HCT116 (cell line): ENCODE data around the gene ACTA2. TPM values are rescaled to one million over a fixed set of nuclear protein-coding genes. Genes with fewer than 3 reads are reported as not detected.

ENCODE experiments used
- ATAC-seq: fragments of 200-7000 bp; cut with Tn5 transposase; 2 replicates; pipeline ENCODE4 v1.9.1; 2020; ENCODE audit warnings: mild to moderate bottlenecking, moderate library complexity
- Bru-seq: library from RNA; stranded (reverse); fragments of 400-500 nt; gene quantifications from one replicate; lab custom pipeline; 2021; lab: Mats Ljungman, UMichigan
- BruChase-seq, 2 experiments: library from RNA; stranded (reverse); fragments of 400-500 nt; gene quantifications; one replicate each; lab custom pipeline; 2021; lab: Mats Ljungman, UMichigan
- BruUV-seq: library from RNA; stranded (reverse); fragments of 400-500 nt; replicated peaks from 2 replicates; lab custom pipeline; 2021; lab: Mats Ljungman, UMichigan
- CTCF ChIA-PET: fragments of 300-600 bp; sonication (Branson Sonifier 250); formaldehyde crosslinking; loops from one replicate; lab custom pipeline; 2021; ENCODE audit warnings: antibody characterized with exemption; lab: Charles Lee
- POLR2A ChIA-PET: fragments of 300-600, 350-600 bp; sonication (Branson Sonifier 250); formaldehyde crosslinking; loops from one replicate; lab custom pipeline; 2021; ENCODE audit warnings: antibody characterized with exemption; lab: Charles Lee
- RAD21 ChIA-PET, 2 experiments: fragments of 300-600 bp; sonication (Branson Sonifier 250); formaldehyde crosslinking; loops; one replicate each; lab custom pipeline; 2023; ENCODE audit warnings: low total read pairs in 2 of 2; ENCODE audit not compliant: uncharacterized antibody in 2 of 2, unreplicated experiment in 2 of 2, low non-redundant PET in 1 of 2; lab: Charles Lee
- DNase-seq: peaks from one replicate; pipeline ENCODE4 v3.0.0-alpha.2; 2010; ENCODE audit warnings: low read depth, low spot score
- H2AFZ ChIP-seq: fragments of 200-600 bp; shearing (Covaris generic), sonication (generic); 2 replicates; pipeline ENCODE4 v1.6.1; 2017; ENCODE audit warnings: low read depth, mixed run types, mixed read lengths, antibody characterized with exemption, low read length; ENCODE audit not compliant: poor library complexity, severe bottlenecking
- H3K27ac ChIP-seq: 2 replicates; pipeline ENCODE4 v1.5.1; 2012; ENCODE audit warnings: low read depth, low read length
- H3K27me3 ChIP-seq: fragments of 200-600 bp; sonication (generic); 2 replicates; pipeline ENCODE4 v1.6.1; 2016; ENCODE audit warnings: mixed run types, low read length, mixed read lengths; ENCODE audit not compliant: insufficient read depth
- H3K36me3 ChIP-seq, 2 experiments: fragments of 200-500 bp in 1 of 2; fragments of 200-600 bp in 1 of 2; sonication (Bioruptor generic) in 1 of 2; sonication (generic) in 1 of 2; 2 replicates each; pipeline versions ENCODE4 v1.5.1 to v1.6.1; 2014 to 2016; ENCODE audit warnings: low read length in 2 of 2, inconsistent platforms in 1 of 2, mixed read lengths in 1 of 2, mixed run types in 1 of 2; ENCODE audit not compliant: insufficient read depth in 2 of 2, control insufficient read depth in 1 of 2
- H3K4me1 ChIP-seq, 2 experiments: fragments of 200-600 bp in 1 of 2; sonication (generic) in 1 of 2; 2 replicates each; pipeline versions ENCODE4 v1.5.1 to v1.6.1; 2012 to 2017; ENCODE audit warnings: low read length in 2 of 2, inconsistent platforms in 1 of 2, mild to moderate bottlenecking in 1 of 2, mixed read lengths in 1 of 2, mixed run types in 1 of 2, moderate library complexity in 1 of 2; ENCODE audit not compliant: insufficient read depth in 2 of 2, control insufficient read depth in 1 of 2
- H3K4me2 ChIP-seq: fragments of 200-600 bp; sonication (generic); 2 replicates; pipeline ENCODE4 v1.6.1; 2017; ENCODE audit warnings: mixed run types, low read length, mixed read lengths
- H3K4me3 ChIP-seq, 2 experiments: fragments of 200-600 bp in 1 of 2; sonication (generic) in 1 of 2; replicated peaks in 1 of 2; 2 replicates each; pipeline ENCODE4 v1.5.1; 2011 to 2016; ENCODE audit warnings: low read length in 2 of 2, control low read depth in 1 of 2, low read depth in 1 of 2, mild to moderate bottlenecking in 1 of 2, mixed read lengths in 1 of 2, mixed run types in 1 of 2
- H3K79me2 ChIP-seq: fragments of 200-600 bp; sonication (generic); 2 replicates; pipeline ENCODE4 v1.6.1; 2017; ENCODE audit warnings: mild to moderate bottlenecking, mixed run types, low read length, moderate library complexity, mixed read lengths; ENCODE audit not compliant: insufficient read depth
- H3K9ac ChIP-seq: fragments of 200-600 bp; sonication (generic); 2 replicates; pipeline ENCODE4 v1.6.1; 2016; ENCODE audit warnings: low read length, mixed read lengths
- H3K9me2 ChIP-seq: fragments of 200-600 bp; sonication (generic), shearing (Covaris generic); 2 replicates; pipeline ENCODE4 v1.6.1; 2017; ENCODE audit warnings: mixed run types, mild to moderate bottlenecking, moderate library complexity; ENCODE audit not compliant: insufficient read depth
- H3K9me3 ChIP-seq, 2 experiments: fragments of 200-500 bp in 1 of 2; fragments of 200-600 bp in 1 of 2; sonication (Bioruptor generic) in 1 of 2; sonication (generic) in 1 of 2; 2 replicates each; pipeline ENCODE4 v1.6.1; 2014 to 2017; ENCODE audit warnings: low read length in 2 of 2, mixed read lengths in 2 of 2, inconsistent platforms in 1 of 2, low read depth in 1 of 2, mild to moderate bottlenecking in 1 of 2, mixed run types in 1 of 2, moderate library complexity in 1 of 2; ENCODE audit not compliant: control insufficient read depth in 1 of 2, insufficient read depth in 1 of 2
- H4K20me1 ChIP-seq: fragments of 200-600 bp; sonication (generic), shearing (Covaris generic); 2 replicates; pipeline ENCODE4 v1.6.1; 2017; ENCODE audit warnings: mixed run types, mild to moderate bottlenecking, moderate library complexity; ENCODE audit not compliant: insufficient read depth
- ATF3 ChIP-seq: IDR thresholded peaks from 2 replicates; pipeline ENCODE4 v1.6.1; 2012
- CEBPB ChIP-seq: IDR thresholded peaks from 2 replicates; pipeline ENCODE4 v1.6.1; 2012; ENCODE audit warnings: low read depth
- ELF1 ChIP-seq: IDR thresholded peaks from 2 replicates; pipeline ENCODE4 v1.6.1; 2012; ENCODE audit warnings: low read depth, borderline replicate concordance
- FOSL1 ChIP-seq: IDR thresholded peaks from 2 replicates; pipeline ENCODE4 v1.6.1; 2012; ENCODE audit warnings: low read depth
- JUND ChIP-seq: IDR thresholded peaks from 2 replicates; pipeline ENCODE4 v1.6.1; 2012
- MAX ChIP-seq: IDR thresholded peaks from 2 replicates; pipeline ENCODE4 v1.6.1; 2012
- POLR2AphosphoS5 ChIP-seq: IDR thresholded peaks from 2 replicates; pipeline ENCODE4 v1.6.1; 2011; ENCODE audit warnings: mild to moderate bottlenecking, low read depth, low read length, moderate library complexity
- REST ChIP-seq: IDR thresholded peaks from 2 replicates; pipeline ENCODE4 v1.6.1; 2012; ENCODE audit warnings: low read depth
- SRF ChIP-seq: IDR thresholded peaks from 2 replicates; pipeline ENCODE4 v1.6.1; 2012; ENCODE audit warnings: low read depth
- TCF7L2 ChIP-seq: IDR thresholded peaks from 2 replicates; pipeline ENCODE4 v1.7.0; 2011; ENCODE audit warnings: borderline replicate concordance, inconsistent platforms; ENCODE audit not compliant: insufficient read depth, insufficient read length; ENCODE audit errors: extremely low read depth
- YY1 ChIP-seq: IDR thresholded peaks from 2 replicates; pipeline ENCODE4 v1.6.1; 2011; ENCODE audit warnings: low read length, low read depth, moderate library complexity, mild to moderate bottlenecking; ENCODE audit not compliant: insufficient replicate concordance; ENCODE audit errors: extremely low read depth
- ZFX ChIP-seq: fragments of 450-650 bp; IDR thresholded peaks from 2 replicates; pipeline ENCODE4 v1.6.1; 2017
- ZNF274 ChIP-seq: fragments of 200-500 bp; sonication (Bioruptor generic); IDR thresholded peaks from 2 replicates; pipeline ENCODE4 v1.6.1; 2014; ENCODE audit warnings: mild to moderate bottlenecking, low read depth, low read length, inconsistent platforms
- intact Hi-C: fragments of 100-400 bp; cut with micrococcal nuclease; formaldehyde crosslinking; loops from 2 replicates; pipeline ENCODE4 v1.10.0; 2022
- long read RNA-seq: library from polyadenylated mRNA; unstranded; transcript quantifications from one replicate; pipeline ENCODE4 v2.0.0, GENCODE V29; 2021; ENCODE audit not compliant: unreplicated experiment
- polyA plus RNA-seq: library from polyadenylated mRNA; unstranded; fragments of >200 nt; gene quantifications from 2 replicates; pipeline ENCODE4 v1.2.1, GENCODE V29; 2012; ENCODE audit warnings: missing spikeins
- total RNA-seq: library from RNA; stranded (reverse); gene quantifications from one replicate; pipeline ENCODE4 v1.2.1, GENCODE V29; 2021; ENCODE audit not compliant: unreplicated experiment
- TF ChIP-seq, protein P1 (sequence below): IDR thresholded peaks from 2 replicates; pipeline ENCODE4 v1.6.1; 2011; ENCODE audit warnings: mild to moderate bottlenecking, low read length, moderate library complexity; ENCODE audit not compliant: insufficient replicate concordance; ENCODE audit errors: extremely low read depth

ACTA2 gene
- 9.4 TPM for total RNA-seq
- 9.6 and 10.8 TPM in 2 replicates for polyA plus RNA-seq
- percentile 24 among the genes with signal in this experiment for Bru-seq, nascent RNA
- BruChase-seq, experiment 1, labeled RNA remaining after a 6-hour chase = percentile 30 among the genes with signal in this experiment
- percentile 19 among the genes with signal in this experiment for BruChase-seq, experiment 2, labeled RNA remaining after a 2-hour chase
- long read RNA-seq, partial matches to known transcripts = 3 of 15 reads
- long read RNA-seq, other reads (novel, unspliced or antisense) = 12 of 15 reads

DNA sequence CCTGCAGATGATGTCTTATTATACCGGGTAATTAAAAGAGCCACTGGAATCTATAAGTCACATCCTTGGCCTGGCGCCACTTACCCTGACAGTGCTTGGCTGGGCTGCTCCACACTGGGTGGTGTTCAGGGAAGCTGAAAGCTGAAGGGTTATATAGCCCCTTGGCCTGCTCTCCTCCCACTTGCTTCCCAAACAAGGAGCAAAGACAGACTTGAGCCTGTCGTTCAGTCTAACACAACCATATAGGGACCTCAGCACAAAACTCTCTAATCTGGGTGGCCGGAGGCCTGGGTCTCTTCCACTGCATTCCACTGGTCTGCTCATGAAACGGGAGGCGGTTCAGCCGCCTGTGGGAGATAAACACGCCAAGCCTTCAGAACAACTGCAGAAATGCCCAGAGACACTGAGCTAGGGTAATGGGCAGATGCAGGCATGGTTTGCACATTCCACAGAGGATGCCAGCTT lies at the start of gene ACTA2:
ACTA2 (minus strand) TSS at position 127 of the 465 bp plus-strand sequence. CDS start 3,843 bp downstream, outside the sequence.
- H4K20me1 ChIP-seq = no peaks in the 10 kb centered on the region
- POLR2A ChIA-PET = no interaction called here

DNA sequence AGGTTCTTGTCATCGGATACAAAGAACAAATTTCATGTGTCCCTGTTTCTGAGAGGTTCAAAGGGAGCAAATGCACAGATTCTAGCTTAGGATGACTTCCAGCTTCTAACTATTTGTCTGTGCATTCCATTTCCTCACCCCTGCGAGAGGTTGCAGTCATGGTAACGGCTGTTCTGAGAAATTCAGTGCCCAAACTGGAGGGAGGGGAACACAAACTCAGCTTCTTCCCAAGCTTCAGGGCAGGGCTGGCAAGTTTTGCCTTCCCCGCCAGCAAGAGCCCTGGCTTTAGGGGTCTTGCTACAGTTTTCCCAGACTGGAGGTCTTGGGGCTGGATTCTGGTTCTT lies 49.1 kb upstream of the ACTA2 start:
- Histone ChIP-seq H3K9ac (no peak overlapping the region), H3K4me2 (no peak overlapping the region), H3K4me3 (no peak overlapping the region), H3K79me2 (no peaks in the 10 kb centered on the region), H3K9me2 (no peaks in the 10 kb centered on the region), H3K27me3 (no peaks in the 10 kb centered on the region), H4K20me1 (no peaks in the 10 kb centered on the region), H3K36me3 (no peaks in the 10 kb centered on the region), H3K27ac (no peak overlapping the region), H3K9me3 (no peaks in the 10 kb centered on the region), H2AFZ (no peak overlapping the region), H3K4me1 (no peaks in the 10 kb centered on the region)
- ChIA-PET POLR2A (no interaction called here), RAD21 (no interaction called here), CTCF (interaction anchor here (0.7 kb wide), 1 partner anchor 11 kb away, joined by 3 read pairs; the partner anchor contains the start of gene FAS)
- DNase-seq (no peak), ATAC-seq (no peak)
- BruUV-seq = no TSS peak
- intact Hi-C loops = no loop called here
- TF ChIP-seq ZFX (no peak), POLR2AphosphoS5 (no peak), TCF7L2 (no peak), SRF (no peak), REST (no peak), FOSL1 (no peak), ELF1 (no peak), ZNF274 (no peak), JUND (no peak), MAX (no peak)
- TF ChIP-seq, protein P1, sequence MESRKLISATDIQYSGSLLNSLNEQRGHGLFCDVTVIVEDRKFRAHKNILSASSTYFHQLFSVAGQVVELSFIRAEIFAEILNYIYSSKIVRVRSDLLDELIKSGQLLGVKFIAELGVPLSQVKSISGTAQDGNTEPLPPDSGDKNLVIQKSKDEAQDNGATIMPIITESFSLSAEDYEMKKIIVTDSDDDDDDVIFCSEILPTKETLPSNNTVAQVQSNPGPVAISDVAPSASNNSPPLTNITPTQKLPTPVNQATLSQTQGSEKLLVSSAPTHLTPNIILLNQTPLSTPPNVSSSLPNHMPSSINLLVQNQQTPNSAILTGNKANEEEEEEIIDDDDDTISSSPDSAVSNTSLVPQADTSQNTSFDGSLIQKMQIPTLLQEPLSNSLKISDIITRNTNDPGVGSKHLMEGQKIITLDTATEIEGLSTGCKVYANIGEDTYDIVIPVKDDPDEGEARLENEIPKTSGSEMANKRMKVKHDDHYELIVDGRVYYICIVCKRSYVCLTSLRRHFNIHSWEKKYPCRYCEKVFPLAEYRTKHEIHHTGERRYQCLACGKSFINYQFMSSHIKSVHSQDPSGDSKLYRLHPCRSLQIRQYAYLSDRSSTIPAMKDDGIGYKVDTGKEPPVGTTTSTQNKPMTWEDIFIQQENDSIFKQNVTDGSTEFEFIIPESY = no peak

More for the DNA sequence above, at the start of gene ACTA2:
- H3K4me3 ChIP-seq = no peak within 1 kb of the TSS
- H3K9ac ChIP-seq = no peak within 1 kb of the TSS
- no peak for TF ChIP-seq ELF1
- no peak for TF ChIP-seq ATF3
- no peak for TF ChIP-seq CEBPB
- TF ChIP-seq YY1 = no peak
- TF ChIP-seq, all 23 proteins: peak for 0
- no peak for ATAC-seq
- H3K4me2 ChIP-seq = no peak within 1 kb of the TSS
- no peak within 1 kb of the TSS for H3K27ac ChIP-seq
- no peaks in the 10 kb centered on the region for H3K79me2 ChIP-seq
- H2AFZ ChIP-seq = no peak within 1 kb of the TSS
- ChIA-PET RAD21 (no interaction called here), CTCF (no interaction called here)
- no peaks in the 10 kb centered on the region for H3K9me2 ChIP-seq
- no peaks in the 10 kb centered on the region for H3K36me3 ChIP-seq
- no peak for DNase-seq
- no peaks in the 10 kb centered on the region for H3K9me3 ChIP-seq
- H3K27me3 ChIP-seq = no peaks in the 10 kb centered on the region
- BruUV-seq = no TSS peak
- intact Hi-C loops = no loop called here
- H3K4me1 ChIP-seq = no peaks in the 10 kb centered on the region
